B cell (primary cell): ENCODE data around the gene MED15.
"Not testable (repeated sequence)": the region's sequence is repeated elsewhere in the genome, so short reads cannot be mapped to it uniquely, and the experiment has no call there.

Source experiments
- CTCF ChIP-seq: fragments of 200-600 bp; IDR thresholded peaks from one replicate; pipeline ENCODE4 v1.8.0; 2022; ENCODE audit warnings: antibody characterized with exemption, mild to moderate bottlenecking
- EZH2 ChIP-seq: IDR thresholded peaks from 2 replicates; pipeline ENCODE4 v1.6.1; 2012; ENCODE audit warnings: borderline replicate concordance, low read depth, mild to moderate bottlenecking, moderate library complexity, low read length; ENCODE audit not compliant: insufficient read depth, poor library complexity, severe bottlenecking

- not testable (repeated sequence) for TF ChIP-seq CTCF, EZH2
Observed at GRCh38 chr22:20545318-20545634, 37.9 kb downstream of the MED15 start.
